ENCODE measurements around the gene DOK3. TPM values are rescaled to one million over a fixed set of nuclear protein-coding genes. Genes with fewer than 3 reads are reported as not detected.

Gene DOK3, protein sequence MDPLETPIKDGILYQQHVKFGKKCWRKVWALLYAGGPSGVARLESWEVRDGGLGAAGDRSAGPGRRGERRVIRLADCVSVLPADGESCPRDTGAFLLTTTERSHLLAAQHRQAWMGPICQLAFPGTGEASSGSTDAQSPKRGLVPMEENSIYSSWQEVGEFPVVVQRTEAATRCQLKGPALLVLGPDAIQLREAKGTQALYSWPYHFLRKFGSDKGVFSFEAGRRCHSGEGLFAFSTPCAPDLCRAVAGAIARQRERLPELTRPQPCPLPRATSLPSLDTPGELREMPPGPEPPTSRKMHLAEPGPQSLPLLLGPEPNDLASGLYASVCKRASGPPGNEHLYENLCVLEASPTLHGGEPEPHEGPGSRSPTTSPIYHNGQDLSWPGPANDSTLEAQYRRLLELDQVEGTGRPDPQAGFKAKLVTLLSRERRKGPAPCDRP
- total RNA-seq, result 4.8 TPM

DNA sequence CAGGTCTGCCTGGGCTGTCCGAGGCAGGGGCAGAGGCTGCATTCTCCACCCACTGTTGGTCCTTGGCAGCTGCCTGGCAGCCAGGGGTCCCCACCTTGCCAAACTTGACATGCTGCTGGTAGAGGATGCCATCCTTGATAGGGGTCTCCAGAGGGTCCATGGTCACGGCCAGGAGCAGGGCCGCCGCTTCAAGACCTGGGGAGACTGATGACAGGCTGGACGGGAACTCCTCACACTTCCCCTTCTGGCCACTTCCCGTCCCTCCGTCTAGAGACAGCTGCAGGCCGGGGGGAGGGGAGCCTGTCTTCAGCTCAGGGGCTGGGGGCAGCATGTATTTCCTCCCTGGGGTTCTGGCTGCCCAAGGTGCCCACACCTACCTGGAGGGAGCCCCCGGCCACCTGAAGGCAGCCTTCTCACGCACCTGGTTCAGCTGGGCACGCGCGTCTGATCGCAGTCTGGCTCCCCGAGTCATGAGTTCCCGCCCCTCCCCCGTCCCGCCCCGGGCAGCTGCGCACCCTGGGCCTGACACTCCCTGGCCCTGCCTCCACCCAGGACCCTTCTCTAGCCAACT lies at the start of gene DOK3:
TSS of gene DOK3 (minus strand) at position 446 of the 571 bp plus-strand sequence. CDS start at position 160, 286 bp downstream.

DNA sequence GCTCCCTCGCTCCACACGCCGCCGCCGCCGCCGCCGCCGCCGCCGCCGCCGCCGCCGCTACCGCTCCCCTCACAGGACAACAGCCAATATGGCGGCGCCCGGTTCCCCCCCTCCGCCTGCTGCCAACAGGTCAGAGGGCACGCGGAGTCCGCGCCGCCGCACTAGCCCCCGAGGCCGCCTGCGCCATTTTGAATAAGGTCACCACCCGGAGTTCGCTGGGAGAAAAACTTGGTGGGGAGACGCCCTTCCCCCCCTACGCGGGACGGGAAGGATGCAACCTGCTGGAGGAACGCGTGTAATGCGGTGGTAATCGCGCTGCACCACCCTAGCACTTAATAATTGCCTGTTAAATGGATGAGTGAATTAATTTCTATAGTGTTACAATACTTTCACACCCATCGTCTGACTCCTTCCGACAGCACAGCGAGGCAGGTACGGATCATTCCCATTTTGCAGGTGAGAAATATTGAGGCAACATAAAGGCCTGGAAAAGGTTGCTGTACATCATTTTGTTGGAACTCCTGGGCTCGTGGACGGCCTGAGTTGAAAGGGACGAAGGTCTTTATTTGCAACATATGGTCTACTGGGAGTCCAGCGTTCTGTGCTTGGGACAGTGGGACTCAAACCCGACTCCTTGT lies 45.0 kb upstream of the DOK3 start, which contains the start of gene FAM193B:
TSS of gene FAM193B (minus strand) at position 90 of the 638 bp plus-strand sequence. CDS start 105 bp downstream, outside the sequence.

DNA sequence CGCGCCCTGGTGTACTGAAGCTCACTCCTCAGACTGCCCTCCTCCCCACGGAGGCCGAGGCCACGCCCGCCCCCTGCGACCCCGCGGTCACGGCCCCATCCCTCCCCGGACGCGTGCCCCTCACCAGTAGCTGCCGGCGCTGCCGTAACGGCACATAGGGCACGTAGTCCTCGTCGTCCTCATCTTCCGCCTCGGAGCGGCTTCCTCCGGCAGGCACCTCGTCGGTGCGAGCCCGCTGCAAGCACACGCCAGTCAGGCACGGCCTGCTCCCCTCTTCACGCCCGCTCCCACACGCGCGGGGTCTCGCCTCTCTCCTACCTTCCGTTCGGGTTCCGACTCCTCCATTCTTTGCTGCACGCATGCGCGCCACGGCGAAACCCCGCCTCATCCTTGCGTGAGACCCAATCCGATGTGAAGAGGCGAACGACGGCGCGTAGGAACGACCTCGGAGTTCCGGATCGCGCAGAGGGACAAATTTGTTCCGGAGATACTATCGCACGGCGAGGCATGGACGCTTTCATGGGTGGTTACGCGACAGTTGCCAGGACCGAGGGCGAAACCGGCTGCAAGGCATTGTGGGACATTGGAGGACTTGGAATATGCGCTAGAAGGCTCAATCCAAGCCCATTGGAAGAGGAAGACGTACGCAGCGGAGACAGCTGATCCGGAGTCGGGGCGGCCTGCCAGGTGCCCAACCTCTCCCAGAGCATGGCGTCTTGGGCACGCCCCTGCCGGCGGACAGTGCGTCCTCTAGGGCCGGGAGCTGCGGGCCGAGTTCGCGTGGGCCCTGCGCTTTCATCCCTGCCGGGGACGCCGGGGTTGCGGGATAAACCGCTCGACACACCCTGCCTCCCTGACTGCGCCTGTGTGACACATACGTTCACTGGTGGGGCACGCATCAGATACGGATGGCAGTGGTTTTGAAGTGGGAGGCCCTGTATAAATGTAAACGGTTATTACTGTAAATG lies 7.3 kb upstream of the DOK3 start, which contains the start of gene DDX41:
TSS of gene DDX41 (minus strand) at position 361 of the 968 bp plus-strand sequence. CDS start at position 345, 16 bp downstream.

DNA sequence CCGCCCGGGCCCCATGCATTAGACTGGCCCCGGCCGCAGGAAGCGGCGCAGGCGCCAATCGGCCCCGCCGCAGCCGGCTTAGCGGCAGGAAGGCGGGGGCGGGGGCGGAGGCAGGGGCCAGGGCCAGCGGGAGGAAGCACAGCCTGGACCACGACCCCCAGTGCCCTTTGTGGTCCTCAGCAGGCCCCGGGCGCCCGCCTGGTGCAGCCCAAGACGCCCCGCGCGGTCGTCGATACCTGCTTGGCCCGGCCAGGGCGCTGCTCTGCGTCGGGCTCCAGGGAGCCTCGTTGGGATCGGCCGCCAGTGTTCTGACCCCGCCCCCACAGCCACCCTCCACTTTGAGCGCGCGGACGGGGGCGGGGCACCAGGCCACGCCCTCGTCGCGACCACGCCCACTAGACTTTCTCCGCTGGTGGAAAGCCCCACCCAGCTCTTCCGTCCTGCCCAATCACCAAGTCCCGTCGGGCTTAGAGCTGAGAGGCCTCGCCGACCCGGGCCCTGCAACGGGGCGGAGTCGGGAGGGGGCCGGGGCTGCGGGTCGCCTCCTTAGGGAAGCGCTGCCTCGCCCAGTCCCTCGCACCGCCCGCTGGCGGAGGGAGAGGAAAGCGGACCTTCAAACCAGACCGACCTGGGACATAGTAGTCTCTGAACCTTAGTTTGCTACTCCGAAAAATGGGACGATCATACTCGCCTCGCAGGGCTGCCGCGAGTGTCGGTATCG lies 12.2 kb downstream of the DOK3 start, which contains the start of gene PDLIM7:
TSS of gene PDLIM7 (minus strand) at position 313 of the 721 bp plus-strand sequence. CDS start 1,092 bp downstream, outside the sequence.

DNA sequence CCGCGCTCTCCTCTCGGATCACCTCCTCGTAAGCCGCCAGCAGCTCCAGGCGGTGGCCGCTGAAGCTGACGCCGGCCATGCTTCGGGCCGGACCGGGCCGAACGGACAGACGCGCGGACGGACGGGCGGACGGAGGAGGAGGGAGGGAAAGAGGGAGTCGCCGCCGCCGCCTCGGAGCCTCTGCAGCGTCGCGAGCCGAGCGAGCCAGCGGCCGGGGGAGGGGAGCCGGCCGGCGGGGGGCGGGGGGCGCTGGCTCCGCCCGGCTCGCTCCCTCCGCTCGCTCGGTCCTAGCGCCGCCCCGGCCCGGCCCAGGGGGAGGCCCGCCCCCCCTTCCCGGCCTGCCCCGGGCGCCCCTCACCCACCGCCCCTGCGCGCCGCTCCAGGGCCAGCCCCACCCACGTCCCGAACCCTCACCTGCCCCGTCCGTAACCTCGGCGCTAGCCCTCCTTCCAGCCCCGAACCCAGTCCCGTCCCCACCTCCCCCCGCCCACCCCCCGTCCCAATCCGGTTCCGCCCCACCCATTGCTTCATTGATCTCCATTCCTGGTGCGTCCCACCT lies 36.1 kb downstream of the DOK3 start, which contains the start of gene DBN1:
TSS of gene DBN1 (minus strand) at position 192 of the 559 bp plus-strand sequence. CDS start at position 79, 113 bp downstream.

Other genes with a start within 250 kb of the DOK3 start
- 29.4 TPM for gene RAB24, start 206.1 kb downstream of the DOK3 start, total RNA-seq
- gene PRELID1, start 206.0 kb downstream of the DOK3 start, total RNA-seq, result 45.3 TPM
- gene MXD3, start 197.9 kb downstream of the DOK3 start, total RNA-seq, result 14.5 TPM
- 150 TPM for gene LMAN2, start 158.2 kb downstream of the DOK3 start, total RNA-seq
- 5.1 TPM for gene RGS14, start 151.9 kb downstream of the DOK3 start, total RNA-seq
- not detected for gene SLC34A1, start 125.4 kb downstream of the DOK3 start, total RNA-seq
- gene PFN3, start 109.2 kb downstream of the DOK3 start, total RNA-seq, result not detected
- gene F12, start 100.3 kb downstream of the DOK3 start, total RNA-seq, result 1.9 TPM
- 22.2 TPM for gene GRK6, start 83.2 kb downstream of the DOK3 start, total RNA-seq
- gene PRR7, start 63.0 kb downstream of the DOK3 start, total RNA-seq, result 4.8 TPM
- gene DBN1, start 36.2 kb downstream of the DOK3 start, total RNA-seq, result 132 TPM
- gene PDLIM7, start 12.2 kb downstream of the DOK3 start, total RNA-seq, result 64.4 TPM
- 68.6 TPM for gene DDX41, start 7.1 kb upstream of the DOK3 start, total RNA-seq
- gene FAM193B, start 44.7 kb upstream of the DOK3 start, total RNA-seq, result 49.9 TPM
- 81.0 TPM for gene TMED9, start 82.4 kb upstream of the DOK3 start, total RNA-seq
- 29.9 TPM for gene B4GALT7, start 90.3 kb upstream of the DOK3 start, total RNA-seq